ENCODE data around the gene IFT122. TPM values are rescaled to one million over a fixed set of nuclear protein-coding genes. Genes with fewer than 3 reads are reported as not detected.

Gene IFT122
- total RNA-seq, 4 donors from 2014 or later: 4.1 to 70.2 (median 38.6) TPM

GRCh38 chr3:129463716-129464115, 23.7 kb downstream of the IFT122 start:
- Histone ChIP-seq H3K27ac (no peak overlapping the region), H3K27me3 (no peaks in the 10 kb centered on the region), H3K9me3 (no peaks in the 10 kb centered on the region), H3K4me3 (no peak overlapping the region), H3K4me1 (no peaks in the 10 kb centered on the region), H3K36me3 (no peaks in the 10 kb centered on the region)
- intact Hi-C loops (cut with DNase I; ENCODE audit: low total_unique reads): no loop called here
- no peak for DNase-seq
- TF ChIP-seq POLR2A (IDR thresholded peaks at IDR 0.05): no peak
- no peak for TF ChIP-seq CTCF (IDR thresholded peaks at IDR 0.05)

- no peaks in the 10 kb centered on the region for H3K27me3 ChIP-seq
- H3K27ac ChIP-seq: no peak overlapping the region
- H3K9me3 ChIP-seq: no peaks in the 10 kb centered on the region
- DNase-seq: no peak
- intact Hi-C loops (cut with DNase I; ENCODE audit: low total_unique reads): no loop called here
- no peaks in the 10 kb centered on the region for H3K4me1 ChIP-seq
- H3K4me3 ChIP-seq: no peak overlapping the region
- no peak for TF ChIP-seq POLR2A (IDR thresholded peaks at IDR 0.05)
- TF ChIP-seq CTCF (IDR thresholded peaks at IDR 0.05): no peak
- H3K36me3 ChIP-seq: no peaks in the 10 kb centered on the region
These were observed 27.9 kb downstream of the IFT122 start for GRCh38 chr3:129467932-129468331.

GRCh38 chr3:129469026-129469425, 29.0 kb downstream of the IFT122 start:
- no peaks in the 10 kb centered on the region for H3K36me3 ChIP-seq
- no peak overlapping the region for H3K4me3 ChIP-seq
- no peaks in the 10 kb centered on the region for H3K27me3 ChIP-seq
- no peaks in the 10 kb centered on the region for H3K4me1 ChIP-seq
- no peak for TF ChIP-seq CTCF (IDR thresholded peaks at IDR 0.05)
- TF ChIP-seq POLR2A (IDR thresholded peaks at IDR 0.05): no peak
- no peak for DNase-seq
- intact Hi-C loops (cut with DNase I; ENCODE audit: low total_unique reads): no loop called here
- no peaks in the 10 kb centered on the region for H3K9me3 ChIP-seq
- H3K27ac ChIP-seq: no peak overlapping the region

GRCh38 chr3:129470861-129471260, 30.8 kb downstream of the IFT122 start:
- TF ChIP-seq POLR2A (IDR thresholded peaks at IDR 0.05): no peak
- intact Hi-C loops (cut with DNase I; ENCODE audit: low total_unique reads): no loop called here

GRCh38 chr3:129473067-129473768, 33.2 kb downstream of the IFT122 start:
- no peak for DNase-seq
- H3K4me3 ChIP-seq: no peak overlapping the region
- no peaks in the 10 kb centered on the region for H3K4me1 ChIP-seq
- H3K9me3 ChIP-seq: no peaks in the 10 kb centered on the region
- H3K36me3 ChIP-seq: no peaks in the 10 kb centered on the region
- intact Hi-C loops (cut with DNase I; ENCODE audit: low total_unique reads): no loop called here
- H3K27ac ChIP-seq: no peak overlapping the region
- no peaks in the 10 kb centered on the region for H3K27me3 ChIP-seq
- TF ChIP-seq POLR2A (IDR thresholded peaks at IDR 0.05): no peak
- no peak for TF ChIP-seq CTCF (IDR thresholded peaks at IDR 0.05)

More at GRCh38 chr3:129470861-129471260, 30.8 kb downstream of the IFT122 start:
- no peaks in the 10 kb centered on the region for H3K36me3 ChIP-seq
- no peaks in the 10 kb centered on the region for H3K9me3 ChIP-seq
- no peaks in the 10 kb centered on the region for H3K27me3 ChIP-seq
- no peaks in the 10 kb centered on the region for H3K4me1 ChIP-seq
- H3K27ac ChIP-seq: no peak overlapping the region
- no peak for DNase-seq
- no peak overlapping the region for H3K4me3 ChIP-seq
